GM23338 (cell line): ENCODE data around the gene PSMB7. TPM values are rescaled to one million over a fixed set of nuclear protein-coding genes. Genes with fewer than 3 reads are reported as not detected.

Experiments used
- ATAC-seq: fragments of 200-7000 bp; cut with Tn5 transposase; 3 replicates; pipeline ENCODE4 v1.9.1; 2020
- DNase-seq: peaks from one replicate; pipeline ENCODE4 v3.0.0-alpha.2; 2015; ENCODE audit warnings: low spot score
- H2AFZ ChIP-seq: fragments of 200-600 bp; sonication (generic); 2 replicates; pipeline ENCODE4 v1.8.0; 2016; ENCODE audit warnings: antibody characterized with exemption, mild to moderate bottlenecking, moderate library complexity
- H3F3A ChIP-seq: fragments of 200-600 bp; sonication (generic); replicated peaks from 2 replicates; pipeline ENCODE4 v1.8.0; 2017; ENCODE audit warnings: antibody characterized with exemption, mixed run types, low read depth
- H3K27ac ChIP-seq: fragments of 200-600 bp; sonication (generic); 2 replicates; pipeline ENCODE4 v1.6.1; 2016; ENCODE audit warnings: low read depth
- H3K27me3 ChIP-seq: fragments of 200-600 bp; sonication (generic); 2 replicates; pipeline ENCODE4 v1.8.0; 2016; ENCODE audit warnings: mild to moderate bottlenecking, mixed run types, moderate library complexity; ENCODE audit not compliant: insufficient read depth
- H3K36me3 ChIP-seq: fragments of 200-600 bp; sonication (generic); 2 replicates; pipeline ENCODE4 v1.8.0; 2016; ENCODE audit warnings: mild to moderate bottlenecking; ENCODE audit not compliant: insufficient read depth
- H3K4me1 ChIP-seq: fragments of 200-600 bp; sonication (generic); 2 replicates; pipeline ENCODE4 v1.8.0; 2016; ENCODE audit warnings: mild to moderate bottlenecking, moderate library complexity; ENCODE audit not compliant: insufficient read depth
- H3K4me2 ChIP-seq: fragments of 200-600 bp; sonication (generic); 2 replicates; pipeline ENCODE4 v1.7.1; 2017; ENCODE audit warnings: mixed run types
- H3K4me3 ChIP-seq: fragments of 200-600 bp; sonication (generic); 2 replicates; pipeline ENCODE4 v1.6.1; 2016; ENCODE audit warnings: mixed run types
- H3K79me2 ChIP-seq: fragments of 200-600 bp; sonication (generic); replicated peaks from 2 replicates; pipeline ENCODE4 v1.8.0; 2017; ENCODE audit warnings: mild to moderate bottlenecking; ENCODE audit not compliant: insufficient read depth
- H3K9me2 ChIP-seq: fragments of 200-600 bp; sonication (generic); 2 replicates; pipeline ENCODE4 v1.8.0; 2017; ENCODE audit not compliant: insufficient read depth
- H4K20me1 ChIP-seq: fragments of 200-600 bp; sonication (generic); replicated peaks from 2 replicates; pipeline ENCODE4 v1.8.0; 2017; ENCODE audit warnings: mild to moderate bottlenecking; ENCODE audit not compliant: insufficient read depth
- H3K27ac Mint-ChIP-seq: 2 replicates; pipeline ENCODE4 v1.8.0; 2020; ENCODE audit warnings: inconsistent platforms, mild to moderate bottlenecking, moderate library complexity, mixed read lengths
- H3K27me3 Mint-ChIP-seq: 3 replicates; pipeline ENCODE4 v1.8.0; 2022; ENCODE audit warnings: low read depth, mild to moderate bottlenecking, moderate library complexity, mixed read lengths, inconsistent platforms; ENCODE audit not compliant: insufficient read depth, poor library complexity
- H3K36me3 Mint-ChIP-seq: 3 replicates; pipeline ENCODE4 v1.8.0; 2021; ENCODE audit warnings: low read depth, mild to moderate bottlenecking, inconsistent platforms, moderate library complexity, mixed read lengths
- H3K4me1 Mint-ChIP-seq: 3 replicates; pipeline ENCODE4 v1.8.0; 2020; ENCODE audit warnings: mild to moderate bottlenecking, inconsistent platforms, mixed read lengths
- H3K4me3 Mint-ChIP-seq: 3 replicates; pipeline ENCODE4 v1.8.0; 2021; ENCODE audit warnings: moderate library complexity, mild to moderate bottlenecking, inconsistent platforms, mixed read lengths
- H3K9me3 Mint-ChIP-seq: 3 replicates; pipeline ENCODE4 v1.8.0; 2020; ENCODE audit warnings: moderate library complexity, mild to moderate bottlenecking, inconsistent platforms, mixed read lengths
- CREB1 ChIP-seq: fragments of 250-450 bp; sonication (Bioruptor Pico); IDR thresholded peaks from 2 replicates; pipeline ENCODE4 v1.5.0; 2020; ENCODE audit warnings: low read depth, mild to moderate bottlenecking, moderate library complexity
- CTCF ChIP-seq, 2 experiments: fragments of 200-600 bp in 1 of 2; sonication (generic) in 1 of 2; conservative IDR thresholded peaks; 2 replicates each; pipeline versions ENCODE4 v1.5.1 to v1.6.1; 2016 to 2017; ENCODE audit warnings: antibody characterized with exemption in 2 of 2, low read depth in 2 of 2, mild to moderate bottlenecking in 2 of 2, moderate library complexity in 1 of 2
- ETS1 ChIP-seq: IDR thresholded peaks from 2 replicates; pipeline ENCODE4 v1.6.1; 2016; ENCODE audit warnings: antibody characterized with exemption
- EZH2 ChIP-seq: fragments of 200-600 bp; sonication (generic); IDR thresholded peaks from one replicate; pipeline ENCODE4 v1.8.0; 2017; ENCODE audit warnings: antibody characterized with exemption, mild to moderate bottlenecking, low read depth; ENCODE audit not compliant: unreplicated experiment
- EZH2phosphoT487 ChIP-seq: fragments of 200-600 bp; sonication (generic); IDR thresholded peaks from one replicate; pipeline ENCODE4 v1.8.1; 2018; ENCODE audit warnings: antibody characterized with exemption; ENCODE audit not compliant: unreplicated experiment
- JUNB ChIP-seq: IDR thresholded peaks from one replicate; pipeline ENCODE4 v1.6.1; 2016; ENCODE audit warnings: antibody characterized with exemption; ENCODE audit not compliant: unreplicated experiment
- NANOG ChIP-seq: IDR thresholded peaks from 2 replicates; pipeline ENCODE4 v1.6.1; 2016; ENCODE audit warnings: antibody characterized with exemption, borderline replicate concordance
- POLR2AphosphoS5 ChIP-seq: IDR thresholded peaks from 2 replicates; pipeline ENCODE4 v1.6.1; 2016; ENCODE audit warnings: antibody characterized with exemption, low read depth
- REST ChIP-seq: IDR thresholded peaks from one replicate; pipeline ENCODE4 v1.6.1; 2018; ENCODE audit warnings: antibody characterized with exemption; ENCODE audit not compliant: unreplicated experiment
- STAT1 ChIP-seq: IDR thresholded peaks from one replicate; pipeline ENCODE4 v1.6.1; 2016; ENCODE audit warnings: antibody characterized with exemption; ENCODE audit not compliant: unreplicated experiment
- ZNF114 ChIP-seq: fragments of 250-450 bp; sonication (Bioruptor Pico); IDR thresholded peaks from 2 replicates; pipeline ENCODE4 v1.5.0; 2020; ENCODE audit warnings: mild to moderate bottlenecking, moderate library complexity
- ZNF331 ChIP-seq: fragments of 250-450 bp; sonication (Bioruptor Pico); IDR thresholded peaks from 2 replicates; pipeline ENCODE4 v1.5.0; 2020; ENCODE audit warnings: low read depth, mild to moderate bottlenecking, moderate library complexity
- ZNF462 ChIP-seq: fragments of 250-450 bp; sonication (Bioruptor Pico); IDR thresholded peaks from 2 replicates; pipeline ENCODE4 v1.5.0; 2020; ENCODE audit warnings: mild to moderate bottlenecking, moderate library complexity
- polyA plus RNA-seq: library from polyadenylated mRNA; unstranded; fragments of >200 nt; fragmentation: Nextera tagmentation; extraction: Ambion mirVana; gene quantifications from 2 replicates; pipeline ENCODE4 v1.2.1, GENCODE V29; 2016
- total RNA-seq: library from RNA; depleted of rRNA; stranded (reverse); fragments of >200 nt; shearing (Covaris generic); gene quantifications from 2 replicates; pipeline ENCODE4 v1.2.3, GENCODE V29; 2014

Gene PSMB7
- total and polyA plus RNA-seq, 2 experiments from 2014 or later, result 255 to 268 TPM

GRCh38 chr9:124353811-124354274 is 61.4 kb downstream of the PSMB7 start:
- Histone ChIP-seq H3K27ac (no peak overlapping the region), H3K4me1 (peaks cover 9% of the 10 kb centered on the region; the same call in 1 of the 2 replicates), H3K79me2 (peaks cover 25% of the 10 kb centered on the region), H3K9me2 (no peaks in the 10 kb centered on the region), H2AFZ (no peak overlapping the region), H3K4me2 (no peak overlapping the region), H3F3A (no peaks in the 10 kb centered on the region), H3K36me3 (peaks cover 10% of the 10 kb centered on the region; the same call in 1 of the 2 replicates), H4K20me1 (peaks cover 16% of the 10 kb centered on the region), H3K4me3 (no peak overlapping the region), H3K27me3 (no peaks in the 10 kb centered on the region)
- ATAC-seq (no peak), DNase-seq (no peak)
- H3K36me3 Mint-ChIP-seq, result peaks cover 54% of the 10 kb centered on the region
- TF ChIP-seq REST (no peak), JUNB (no peak), NANOG (no peak), EZH2 (no peak), CTCF (conservative IDR thresholded peaks at IDR 0.05; ENCODE audit: low read depth in 2 of 2) (no peak), CREB1 (no peak), ZNF331 (CRISPR knock-in tag) (no peak), ETS1 (no peak), POLR2AphosphoS5 (no peak), EZH2phosphoT487 (no peak), ZNF462 (no peak), ZNF114 (CRISPR knock-in tag) (no peak), STAT1 (no peak)
- H3K27ac Mint-ChIP-seq, result no peak overlapping the region
- no peak overlapping the region for H3K4me3 Mint-ChIP-seq
- H3K4me1 Mint-ChIP-seq, result peaks cover 13% of the 10 kb centered on the region
- H3K9me3 Mint-ChIP-seq, result no peaks in the 10 kb centered on the region
- peaks cover 22% of the 10 kb centered on the region for H3K27me3 Mint-ChIP-seq
